Hematopoietic multipotent progenitor cell treated with erythropoietin and hydrocortisone succinate and interleukin-3 and kit ligand, for 6 days (in vitro differentiated cells): ENCODE results near the gene RTL5.

Experiments
- DNase-seq: peaks from one replicate; pipeline ENCODE4 v3.0.0-alpha.2; 2015

Gene RTL5

DNA sequence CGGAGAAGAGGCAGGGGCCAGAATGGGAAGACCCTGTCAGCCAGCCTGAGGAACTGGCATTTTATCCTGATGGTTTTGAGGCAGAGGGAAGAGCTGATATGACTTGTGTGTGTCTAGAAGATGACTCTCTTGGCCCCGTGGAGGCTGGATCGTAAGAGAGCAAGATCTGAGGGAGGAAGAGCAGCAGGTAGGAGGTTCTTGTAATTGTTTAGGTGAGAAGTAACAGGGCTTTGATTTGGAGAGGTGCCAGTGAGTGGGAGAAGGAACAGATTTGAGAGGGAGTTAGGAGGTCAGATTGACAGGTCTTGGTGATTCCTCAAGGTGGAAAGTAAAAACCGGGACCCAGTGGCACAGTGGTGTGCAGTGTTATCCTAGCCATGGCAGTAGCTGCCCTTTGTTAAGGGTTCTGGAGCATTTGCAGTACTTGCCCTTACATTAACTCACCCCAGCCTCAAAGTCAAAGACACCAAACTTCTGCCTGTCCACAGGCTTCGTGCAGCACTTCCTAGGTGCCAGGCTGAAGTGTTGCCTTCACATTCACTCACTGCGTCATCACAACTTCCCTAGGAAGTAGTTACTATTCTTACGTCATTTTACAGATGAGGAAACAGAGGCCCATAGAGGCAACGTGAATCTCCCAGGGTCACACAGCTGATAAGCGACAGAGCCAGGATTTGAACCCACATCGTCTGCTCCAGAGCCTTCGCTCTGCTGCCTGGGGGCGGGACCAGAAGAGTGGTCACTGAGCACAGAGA is 23.7 kb downstream of the RTL5 start:
- DNase-seq = no peak

DNA sequence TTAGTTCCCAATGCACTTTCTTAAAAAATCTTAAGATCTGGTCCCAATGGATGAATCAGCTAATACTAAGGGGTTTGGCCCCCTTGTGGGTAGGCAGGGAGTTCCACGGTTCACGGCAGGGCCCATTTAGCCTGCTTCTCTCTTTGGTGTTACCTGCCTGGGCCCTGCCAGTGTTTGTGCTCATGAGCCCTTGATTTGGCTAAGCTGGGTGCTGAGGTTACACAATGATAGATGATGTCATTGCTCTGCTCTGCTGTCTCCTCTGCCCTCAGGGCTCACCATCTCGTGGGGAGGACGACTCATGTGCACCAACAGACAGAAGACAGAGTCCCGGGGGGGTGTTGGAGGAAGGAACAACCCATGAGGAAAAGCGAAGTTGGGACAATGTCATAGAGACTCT is 24.4 kb downstream of the RTL5 start:
- no peak for DNase-seq

GRCh38 chrX:72105436-72105835 is 26.3 kb downstream of the RTL5 start:
- no peak for DNase-seq

GRCh38 chrX:72102760-72103159 is 29.0 kb downstream of the RTL5 start:
- no peak for DNase-seq

- no peak for DNase-seq
Observed at GRCh38 chrX:72102126-72102525, 29.6 kb downstream of the RTL5 start.

DNA sequence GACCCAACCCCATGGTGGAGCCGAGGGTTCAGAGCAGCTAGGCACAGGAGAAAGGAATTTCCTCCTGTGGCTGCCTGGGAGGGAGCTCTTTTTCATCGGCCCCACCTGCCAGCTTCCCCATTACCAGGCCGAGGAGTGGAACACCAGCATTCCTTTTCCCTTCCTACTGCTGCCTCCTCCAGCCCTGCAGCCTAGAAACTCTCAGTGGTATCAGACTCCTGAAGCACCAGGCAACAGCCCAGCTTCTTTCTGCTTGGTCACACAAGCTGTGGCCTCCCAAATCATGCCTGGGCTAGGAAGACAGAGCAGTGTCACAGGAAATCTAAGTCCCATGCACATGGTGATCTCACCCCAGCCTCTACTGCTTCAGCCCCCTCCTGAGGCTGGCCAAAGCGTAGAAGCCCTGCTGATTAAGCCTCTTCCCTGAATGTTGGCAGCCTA is 30.1 kb downstream of the RTL5 start:
- DNase-seq = no peak

DNA sequence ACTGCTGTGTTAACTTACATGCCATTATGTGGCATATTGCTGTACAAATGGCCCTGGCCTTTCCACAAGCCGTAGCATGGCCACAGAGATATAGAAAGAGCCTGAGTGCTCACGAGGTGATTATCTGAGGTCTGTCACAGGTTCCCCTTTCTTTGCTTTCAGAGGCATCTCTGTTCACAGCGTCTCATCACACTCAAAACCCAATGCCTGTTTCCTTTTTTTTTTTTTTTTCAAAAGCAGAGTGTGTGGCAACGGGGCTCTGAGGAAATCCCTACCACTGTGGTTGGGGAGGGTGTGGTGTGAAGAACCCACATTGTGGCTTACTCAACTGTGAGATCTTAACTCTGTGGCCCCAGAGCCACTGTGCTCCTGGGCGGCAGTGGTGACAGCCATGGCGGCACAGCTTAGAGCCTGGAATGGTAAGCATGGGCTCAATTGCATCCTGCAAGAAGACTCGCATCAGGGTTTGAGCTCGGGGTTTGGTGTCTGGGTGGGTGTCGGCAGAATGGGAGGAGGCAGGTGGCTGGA is 30.8 kb downstream of the RTL5 start:
- DNase-seq = peak; percentile 86

DNA sequence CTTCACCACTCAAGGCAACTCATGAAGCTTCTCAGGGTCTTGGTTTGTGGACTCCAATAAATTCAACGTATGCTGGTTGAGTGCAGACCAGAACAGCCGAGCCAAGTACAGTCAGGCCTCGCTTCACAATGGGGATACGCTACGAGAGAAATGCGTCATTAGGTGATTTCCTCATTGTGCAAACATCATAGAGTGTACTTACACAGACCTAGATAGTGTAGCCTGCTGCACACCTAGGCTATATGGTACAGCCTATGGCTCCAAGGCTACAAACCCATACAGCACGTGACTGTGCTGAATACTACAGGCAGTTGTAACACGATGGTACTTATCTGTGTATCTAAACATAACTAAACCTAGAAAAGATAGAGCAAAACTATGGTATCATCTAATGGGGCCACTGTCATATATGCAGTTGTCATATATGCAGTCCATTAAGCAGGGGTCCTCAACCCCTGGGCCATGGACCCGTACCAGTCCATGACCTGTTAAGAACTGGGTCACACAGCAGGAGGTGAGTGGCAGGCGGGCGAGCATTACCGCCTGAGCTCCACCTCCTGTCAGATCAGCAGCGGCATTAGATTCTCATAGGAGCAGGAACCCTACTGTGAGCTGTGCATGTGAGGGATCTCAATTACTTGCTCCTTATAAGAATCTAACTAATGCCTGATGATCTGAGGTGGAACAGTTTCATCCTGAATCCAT is 31.5 kb downstream of the RTL5 start:
- DNase-seq = no peak

DNA sequence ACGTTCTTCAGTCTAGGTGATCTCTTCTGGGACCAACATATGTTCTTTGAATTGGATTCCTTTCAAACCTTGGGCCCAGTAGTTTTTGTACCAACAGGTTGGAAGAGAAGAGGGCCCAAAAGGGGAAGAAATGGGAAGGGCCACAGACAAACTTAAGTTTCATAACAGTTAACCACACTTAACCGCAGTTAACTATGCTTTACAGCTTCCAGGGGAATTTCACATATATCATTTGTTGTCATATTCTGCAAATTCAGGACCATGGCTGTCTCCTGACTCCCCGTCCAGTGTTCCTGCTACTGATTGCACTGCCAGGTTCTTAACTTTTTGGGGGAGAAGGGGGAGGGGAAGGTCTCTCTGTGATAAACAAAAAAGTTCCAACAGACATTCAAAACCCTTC is 34.6 kb downstream of the RTL5 start:
- peak; percentile 34 for DNase-seq

DNA sequence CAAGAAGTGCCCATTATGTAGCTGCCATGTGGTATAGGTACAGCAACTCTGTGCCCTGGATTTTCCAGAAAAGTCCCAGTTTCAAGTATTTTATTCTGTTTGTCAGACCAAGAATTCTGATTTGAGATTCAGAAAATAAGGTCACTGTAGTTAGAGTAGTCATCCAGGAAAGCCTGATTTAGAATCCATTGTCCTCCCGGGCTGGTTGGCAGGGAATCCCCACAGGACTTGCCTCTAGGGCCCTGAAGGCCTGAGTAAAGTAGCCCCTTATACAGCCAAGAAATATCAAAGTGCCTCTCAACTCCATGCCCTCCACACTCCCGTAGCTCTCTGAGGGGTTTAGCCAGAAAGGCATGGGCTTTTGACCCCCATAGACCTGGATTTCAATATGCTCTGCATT is 36.3 kb downstream of the RTL5 start:
- DNase-seq = no peak

DNA sequence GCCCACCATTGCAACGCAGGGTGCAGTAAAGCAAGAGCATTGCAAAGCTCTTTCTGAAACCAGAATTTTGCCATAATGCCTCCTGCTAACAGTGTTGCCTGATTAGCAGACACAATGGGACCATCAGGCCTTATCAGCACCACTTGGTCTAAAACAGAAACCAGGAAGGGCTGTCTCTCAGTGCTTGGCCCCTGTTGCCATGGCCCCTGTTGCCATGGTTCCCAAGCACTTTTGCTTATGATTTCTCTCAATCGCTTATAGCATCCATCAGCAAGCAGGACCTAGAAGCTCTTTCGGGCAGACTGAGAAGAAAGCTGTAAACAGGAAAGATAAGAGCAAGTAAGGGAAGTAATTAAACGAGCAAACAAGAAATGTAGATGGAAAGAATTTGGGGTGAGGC is 36.8 kb downstream of the RTL5 start:
- DNase-seq = peak; percentile 84

GRCh38 chrX:72089254-72089653 is 42.5 kb downstream of the RTL5 start:
- no peak for DNase-seq

GRCh38 chrX:72088761-72089160 is 43.0 kb downstream of the RTL5 start:
- no peak for DNase-seq

- DNase-seq = no peak
Observed at GRCh38 chrX:72086995-72087394, 44.7 kb downstream of the RTL5 start.

DNA sequence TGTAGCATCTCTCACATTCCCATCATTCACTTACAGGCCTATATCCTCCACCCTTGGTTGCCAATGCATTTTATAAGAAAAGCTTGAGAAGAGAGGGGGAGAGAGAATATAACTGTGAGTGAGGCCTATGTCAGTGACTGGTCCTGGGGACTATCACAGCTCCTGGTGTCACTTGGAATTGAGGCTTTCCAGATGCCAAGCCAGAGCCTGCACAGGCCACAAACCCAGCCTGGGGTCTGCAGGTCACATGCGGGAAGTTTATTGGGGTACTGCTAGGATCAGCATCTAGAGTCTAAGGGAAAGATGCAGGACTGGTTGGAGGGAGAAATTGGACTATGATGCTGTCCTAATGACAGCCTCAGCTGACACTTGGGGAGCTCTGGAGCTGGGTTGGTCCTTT is 47.6 kb downstream of the RTL5 start:
- DNase-seq = no peak

DNA sequence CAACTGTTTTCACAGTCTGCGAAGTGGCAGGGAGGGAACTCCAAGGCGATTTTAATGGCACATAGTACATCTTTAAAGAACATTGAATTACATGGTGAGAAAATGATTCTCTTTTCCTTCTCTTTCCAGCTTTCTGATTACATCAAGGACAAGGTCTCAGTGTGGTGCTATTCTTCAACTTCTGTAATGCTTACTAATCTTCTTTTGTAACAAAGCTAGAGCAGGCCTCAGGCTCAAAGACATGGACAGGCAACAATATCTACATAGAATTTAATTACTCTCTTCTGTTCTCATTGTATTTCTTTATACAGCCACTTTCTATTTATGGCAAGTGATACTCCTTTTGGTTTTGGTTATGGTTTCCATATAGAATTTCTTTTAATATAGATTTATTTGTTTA is 48.4 kb downstream of the RTL5 start:
- no peak for DNase-seq

GRCh38 chrX:72081605-72082320 is 50.0 kb downstream of the RTL5 start:
- no peak for DNase-seq

- DNase-seq = no peak
Observed at GRCh38 chrX:72080800-72081199, 50.9 kb downstream of the RTL5 start.

DNA sequence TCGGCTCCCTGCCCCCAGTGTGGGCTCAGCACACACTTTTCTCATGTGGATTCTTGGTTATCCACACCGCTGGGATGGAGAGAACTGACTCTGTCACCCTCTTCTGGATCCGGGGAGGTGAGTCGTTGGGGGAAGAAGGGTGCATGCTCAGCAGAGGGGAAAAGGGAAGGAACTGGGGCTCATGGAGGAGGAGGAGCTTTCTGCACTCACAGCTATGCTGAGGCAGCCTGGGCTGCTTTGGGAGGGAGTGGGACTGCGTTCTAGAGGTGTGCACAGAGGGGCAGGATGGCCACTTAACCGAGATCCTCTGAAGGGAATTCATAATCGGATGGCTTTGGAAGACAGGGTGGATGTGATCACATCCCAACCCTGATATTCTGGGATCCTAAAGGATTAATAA is 51.6 kb downstream of the RTL5 start:
- no peak for DNase-seq

DNA sequence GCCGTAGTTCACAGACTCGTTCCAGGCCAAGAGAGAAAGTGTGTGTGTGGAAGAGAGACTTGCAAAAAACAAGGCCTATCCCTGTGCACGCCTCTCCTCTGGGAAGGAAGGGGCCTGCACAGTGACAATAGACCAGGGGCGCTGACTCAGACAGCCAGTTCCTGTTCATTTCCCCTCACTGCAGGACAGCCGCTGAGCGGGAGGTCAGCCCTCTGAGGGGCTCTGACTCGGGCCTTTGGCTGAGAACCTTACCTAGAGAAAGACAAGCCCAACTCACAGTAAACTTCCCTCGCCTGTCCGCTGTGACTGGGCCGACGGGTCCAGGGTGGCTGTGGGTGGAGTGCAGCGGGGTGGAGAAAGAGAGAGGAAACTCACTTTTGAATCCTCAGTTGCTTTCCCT is 52.1 kb downstream of the RTL5 start:
- DNase-seq = no peak

DNA sequence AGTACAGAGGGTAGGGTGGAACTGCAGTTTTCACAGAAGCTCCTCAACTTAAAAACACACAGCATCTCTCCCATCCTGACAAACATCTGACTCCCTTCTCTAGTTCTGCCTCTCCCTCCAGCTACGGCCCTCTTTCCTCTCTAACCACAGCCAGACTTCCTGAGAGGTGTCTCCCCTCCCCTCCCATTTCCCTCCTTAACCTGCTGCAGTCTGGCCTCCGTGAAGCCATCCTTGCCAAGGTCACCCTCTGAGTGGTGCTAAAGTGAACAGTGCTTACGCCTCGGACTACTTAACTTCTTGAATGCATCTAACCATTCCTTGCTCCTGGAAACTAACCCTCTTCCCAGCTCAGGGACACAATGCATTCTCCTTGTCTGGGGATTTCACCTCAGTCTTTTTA is 53.3 kb downstream of the RTL5 start:
- DNase-seq = no peak
